Activated CD8-positive, alpha-beta memory T cell treated with anti-CD3 and anti-CD28 coated beads for 48 hours (primary cell): ENCODE results near the gene QPCTL.
"Not testable (repeated sequence)": the region's sequence is repeated elsewhere in the genome, so short reads cannot be mapped to it uniquely, and the experiment has no call there.

ENCODE experiments used
- DNase-seq, 3 experiments: peaks; one replicate each; pipeline ENCODE4 v3.0.0-alpha.2; 2020; ENCODE audit warnings: low read depth in 2 of 3, low spot score in 2 of 3

Gene QPCTL

DNA sequence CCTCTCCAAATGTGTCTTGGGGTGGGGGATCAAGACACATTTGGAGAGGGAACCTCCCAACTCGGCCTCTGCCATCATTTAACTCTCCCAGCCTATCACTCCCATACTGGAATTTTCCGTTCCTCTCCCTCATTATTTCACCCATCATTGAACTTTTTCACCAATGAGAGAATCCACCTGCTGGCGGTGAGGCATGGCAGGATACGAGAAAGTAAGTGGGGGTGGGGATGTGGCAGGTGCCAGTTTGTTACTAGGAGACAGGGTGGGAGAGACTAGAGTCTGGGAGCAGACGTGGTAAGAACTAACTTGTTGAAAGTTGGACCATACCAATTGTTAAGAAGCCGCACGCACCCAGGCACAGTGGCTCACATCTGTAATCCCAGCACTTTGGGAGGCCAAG is 17.5 kb upstream of the QPCTL start:
- no peak for DNase-seq

DNA sequence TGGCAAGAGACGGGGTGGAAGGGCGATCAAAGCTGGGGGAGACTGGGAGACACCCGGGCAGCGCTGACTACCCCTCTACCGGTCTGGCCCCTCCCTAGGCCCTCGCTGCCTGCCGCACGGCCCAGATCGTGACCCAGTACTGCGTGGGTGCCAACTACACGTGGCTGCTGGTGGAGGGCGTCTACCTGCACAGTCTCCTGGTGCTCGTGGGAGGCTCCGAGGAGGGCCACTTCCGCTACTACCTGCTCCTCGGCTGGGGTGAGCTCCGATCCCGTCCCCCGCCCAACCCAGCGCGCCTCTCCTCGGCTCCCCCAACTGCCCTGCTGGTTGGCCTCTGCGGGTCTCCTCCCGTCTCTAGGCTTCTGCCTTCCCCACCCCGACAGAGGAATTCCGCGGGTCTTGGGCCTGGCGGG is 15.6 kb upstream of the QPCTL start:
- peak; percentile 10 to 33 (median 27) for DNase-seq

DNA sequence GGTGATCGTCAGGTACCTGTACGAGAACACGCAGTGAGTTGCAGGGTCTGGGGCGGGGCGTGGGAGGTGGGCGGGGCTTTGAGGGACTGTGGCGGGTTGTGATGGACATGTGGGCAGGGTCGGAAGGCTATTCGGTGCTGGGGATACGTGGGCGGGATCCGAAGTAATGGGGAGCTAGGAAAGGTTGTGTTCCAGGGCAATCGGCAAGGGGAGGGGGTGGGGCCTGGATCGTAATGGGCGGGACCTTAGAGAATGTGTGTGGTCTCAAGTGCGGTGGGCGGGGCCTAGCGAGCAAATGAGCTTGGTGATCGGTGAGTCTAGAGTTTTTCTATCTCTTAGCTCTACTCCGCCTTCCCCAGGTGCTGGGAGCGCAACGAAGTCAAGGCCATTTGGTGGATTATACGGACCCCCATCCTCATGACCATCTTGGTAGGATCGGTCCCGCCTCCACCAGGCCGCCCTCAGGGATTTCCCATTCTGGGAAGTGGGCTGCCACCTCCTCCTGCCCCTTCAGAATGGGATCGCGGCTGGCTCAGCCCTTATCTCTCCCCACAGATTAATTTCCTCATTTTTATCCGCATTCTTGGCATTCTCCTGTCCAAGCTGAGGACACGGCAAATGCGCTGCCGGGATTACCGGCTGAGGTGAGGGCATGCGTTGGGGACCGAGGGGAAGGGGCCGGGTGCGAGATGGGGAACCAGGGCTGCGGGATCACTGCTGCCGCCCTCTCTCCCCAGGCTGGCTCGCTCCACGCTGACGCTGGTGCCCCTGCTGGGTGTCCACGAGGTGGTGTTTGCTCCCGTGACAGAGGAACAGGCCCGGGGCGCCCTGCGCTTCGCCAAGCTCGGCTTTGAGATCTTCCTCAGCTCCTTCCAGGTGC is 14.9 kb upstream of the QPCTL start:
- DNase-seq: peak; percentile 54 to 84 (median 65)

DNA sequence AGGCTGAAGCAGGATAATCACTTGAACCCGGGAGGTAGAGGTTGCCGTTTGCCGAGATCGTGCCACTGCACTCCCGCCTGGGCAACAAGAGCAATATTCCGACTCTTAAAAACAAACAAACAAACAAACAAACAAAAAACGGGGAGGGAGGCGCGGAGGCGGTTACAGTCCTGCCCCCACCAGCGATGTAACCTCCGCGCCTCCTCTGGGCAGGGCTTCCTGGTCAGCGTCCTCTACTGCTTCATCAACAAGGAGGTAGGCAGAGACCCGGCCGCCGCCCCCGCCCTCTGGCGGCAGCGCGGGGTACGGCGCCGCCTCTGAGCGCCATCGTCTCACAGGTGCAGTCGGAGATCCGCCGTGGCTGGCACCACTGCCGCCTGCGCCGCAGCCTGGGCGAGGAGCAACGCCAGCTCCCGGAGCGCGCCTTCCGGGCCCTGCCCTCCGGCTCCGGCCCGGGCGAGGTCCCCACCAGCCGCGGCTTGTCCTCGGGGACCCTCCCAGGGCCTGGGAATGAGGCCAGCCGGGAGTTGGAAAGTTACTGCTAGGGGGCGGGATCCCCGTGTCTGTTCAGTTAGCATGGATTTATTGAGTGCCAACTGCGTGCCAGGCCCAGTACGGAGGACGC is 11.0 kb upstream of the QPCTL start:
- DNase-seq: peak; percentile 70 to 79 (median 77)

DNA sequence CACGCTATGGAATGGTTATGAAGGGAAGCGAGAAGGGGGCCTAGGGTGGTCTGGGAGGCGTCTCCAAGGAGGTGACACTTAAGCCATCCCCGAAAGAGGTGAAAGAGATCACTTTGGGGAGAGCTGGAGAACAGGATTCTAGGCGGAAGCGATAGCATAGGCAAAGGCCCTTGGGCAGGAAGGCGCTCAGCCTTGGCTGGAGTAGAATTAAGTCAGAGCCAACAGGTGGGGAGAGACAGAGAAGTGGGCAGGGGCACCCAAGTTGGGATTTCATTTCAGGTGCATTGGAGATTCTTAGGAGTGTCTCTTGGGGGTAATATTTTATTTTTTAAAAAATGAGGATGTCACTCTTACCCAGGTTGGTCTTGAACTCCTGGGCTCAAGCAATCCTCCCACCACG is 10.3 kb upstream of the QPCTL start:
- no peak for DNase-seq

DNA sequence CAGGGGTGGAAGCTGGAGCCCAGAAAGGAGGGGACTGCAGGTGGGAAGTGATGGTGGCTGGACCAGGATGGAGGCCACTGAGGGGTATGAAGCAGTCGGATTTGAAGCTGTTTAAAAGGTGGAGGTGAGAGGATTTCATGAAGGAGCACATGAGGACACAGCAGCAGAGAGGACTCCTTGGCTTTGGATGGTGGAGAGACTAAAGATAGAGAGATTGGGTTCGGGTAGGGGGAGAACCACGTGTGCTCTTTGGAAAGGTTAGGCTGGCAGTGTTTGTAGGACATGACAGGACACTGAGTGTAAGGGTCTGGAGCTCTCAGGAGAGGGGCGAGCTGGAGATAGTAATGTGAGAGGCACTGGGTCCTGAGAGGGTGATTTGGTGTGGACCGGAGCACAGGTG is 9.6 kb upstream of the QPCTL start:
- no peak for DNase-seq

DNA sequence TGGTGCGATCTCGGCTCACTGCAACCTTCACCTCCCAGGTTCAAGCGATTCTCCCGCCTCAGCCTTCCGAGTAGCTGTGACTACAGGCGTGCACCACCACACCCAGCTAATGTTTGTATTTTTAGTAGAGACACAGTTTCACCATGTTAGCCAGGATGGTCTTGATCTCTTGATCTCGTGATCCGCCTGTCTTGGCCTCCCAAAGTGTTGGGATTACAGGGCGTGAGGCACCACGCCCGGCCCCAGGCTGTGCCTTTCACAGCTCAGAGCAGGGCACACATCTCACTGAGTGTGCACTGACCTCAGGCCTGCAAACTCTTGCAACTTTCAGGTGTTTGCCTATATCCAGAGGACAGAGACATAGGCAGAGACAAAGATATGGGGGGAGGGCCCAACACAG is 7.4 kb upstream of the QPCTL start:
- DNase-seq: not testable (repeated sequence)

DNA sequence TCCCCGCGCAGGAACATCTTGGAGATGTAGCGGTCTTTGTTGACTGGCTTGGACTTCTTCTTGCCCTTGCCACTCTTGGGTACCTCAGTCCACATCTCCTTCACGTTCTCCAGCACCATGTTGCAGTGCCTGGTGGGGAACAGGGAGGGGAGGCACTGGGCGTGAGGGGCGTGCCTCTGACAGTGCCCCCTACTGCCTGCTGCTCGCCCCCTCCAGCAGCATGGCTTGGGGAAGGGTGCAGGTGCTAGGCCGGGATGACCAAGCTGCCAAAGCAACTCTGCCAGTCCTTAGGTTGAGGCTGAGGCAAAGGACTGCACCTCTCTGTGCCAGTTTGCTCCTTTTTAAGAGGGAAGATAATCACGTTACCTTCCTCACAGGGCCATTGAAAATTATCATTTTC is 4.9 kb upstream of the QPCTL start:
- no peak for DNase-seq

DNA sequence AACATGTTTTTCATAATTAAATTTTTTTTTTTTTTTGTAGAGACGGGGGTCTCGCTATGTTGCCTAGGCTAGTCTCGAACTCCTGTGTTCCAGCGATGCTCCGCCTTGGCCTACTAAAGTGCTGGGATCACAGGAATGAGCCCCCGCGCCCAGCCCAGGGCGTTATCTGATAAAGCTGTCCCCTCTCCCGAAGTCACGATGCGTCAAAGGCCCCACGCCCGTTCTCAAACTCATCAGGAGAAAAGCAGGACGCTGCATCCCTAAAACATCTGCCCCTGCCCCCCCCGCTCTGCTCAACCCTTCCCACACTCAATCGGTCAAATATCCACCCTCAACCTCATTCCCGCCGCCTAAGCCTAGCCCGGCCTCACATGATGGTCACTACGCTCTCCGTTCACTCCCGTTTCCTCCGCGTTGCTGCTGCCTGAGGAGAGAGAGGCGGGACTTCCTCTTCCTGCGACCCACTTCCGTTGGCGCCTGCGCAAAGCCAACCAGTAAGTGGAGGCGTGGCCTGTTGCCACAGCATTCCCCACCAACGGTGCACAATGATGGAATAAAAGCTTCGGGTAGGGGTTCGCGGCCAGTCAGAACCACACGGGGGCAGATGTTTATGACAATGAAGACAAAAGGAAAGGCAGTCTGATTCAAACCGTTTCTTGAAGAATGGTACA is 815 bp upstream of the QPCTL start, which contains the start of gene SNRPD2:
Gene SNRPD2 (minus strand): TSS at position 438 of the 671 bp plus-strand sequence. CDS start 65 bp downstream, at position 373.
- peak in 2 of 3 experiments; percentile 85 to 88 for DNase-seq

DNA sequence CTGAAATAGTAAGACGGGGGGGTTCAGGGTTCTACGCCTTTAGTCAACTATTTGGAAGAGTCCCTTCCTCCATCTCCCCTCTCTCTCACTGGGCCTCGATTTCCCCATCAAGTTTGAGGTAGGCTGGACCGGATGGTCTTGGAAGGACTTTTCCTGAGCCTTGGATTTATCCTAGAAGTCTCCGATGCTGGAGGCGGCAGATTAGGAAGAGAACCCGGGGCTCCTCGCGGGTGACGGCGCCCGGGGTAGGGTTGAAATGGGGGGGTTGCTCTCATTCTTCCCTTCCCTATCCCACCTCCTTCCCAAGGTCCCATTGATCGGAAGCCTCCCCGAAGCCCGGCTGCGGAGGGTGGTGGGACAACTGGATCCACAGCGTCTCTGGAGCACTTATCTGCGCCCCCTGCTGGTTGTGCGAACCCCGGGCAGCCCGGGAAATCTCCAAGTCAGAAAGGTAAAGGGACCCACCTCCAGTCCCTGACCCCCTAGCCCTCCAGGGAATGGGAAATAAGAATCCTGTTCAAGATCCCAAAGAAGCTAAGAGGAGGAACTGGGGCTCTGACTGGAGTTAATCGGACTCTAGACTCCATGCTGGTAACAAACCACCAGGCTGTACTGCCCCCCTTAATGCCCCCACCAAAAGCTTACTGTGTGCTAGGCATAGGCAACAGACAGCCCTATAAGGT is 781 bp downstream of the QPCTL start:
- peak; percentile 48 to 78 (median 73) for DNase-seq

DNA sequence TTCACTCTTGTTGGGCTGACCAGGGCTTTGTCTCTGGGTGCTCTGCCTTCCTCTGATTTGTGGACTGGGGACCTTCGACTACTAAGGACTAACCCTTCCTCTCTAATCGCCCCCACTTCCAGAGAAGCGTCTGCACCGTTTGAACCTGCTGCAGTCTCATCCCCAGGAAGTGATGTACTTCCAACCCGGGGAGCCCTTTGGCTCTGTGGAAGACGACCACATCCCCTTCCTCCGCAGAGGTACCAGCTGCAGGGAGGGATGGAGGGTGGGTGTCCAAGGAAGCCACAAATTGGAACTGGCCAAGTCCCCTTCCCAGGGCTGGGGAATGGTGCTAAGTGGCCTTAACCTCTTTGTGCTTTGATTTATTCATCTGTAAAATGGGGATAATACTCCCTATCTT is 9.2 kb downstream of the QPCTL start:
- DNase-seq: no peak

DNA sequence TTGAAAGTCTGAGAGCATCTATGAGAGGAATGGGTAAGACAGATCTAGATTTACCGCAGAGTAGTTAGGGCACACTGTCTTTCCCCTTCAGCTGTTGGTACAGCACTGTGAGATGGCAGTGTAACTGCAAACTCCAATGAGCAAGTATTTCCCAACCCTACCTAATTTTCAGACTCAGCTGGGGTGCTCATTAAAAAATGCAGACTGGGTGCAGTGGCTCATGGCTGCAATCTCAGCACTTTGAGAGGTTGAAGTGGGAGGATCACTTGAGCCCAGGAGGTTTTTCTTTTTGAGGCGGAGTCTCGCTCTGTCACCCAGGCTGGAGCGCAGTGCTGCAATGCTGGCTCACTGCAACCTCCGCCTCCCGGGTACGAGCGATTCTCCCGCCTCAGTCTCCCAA is 12.6 kb downstream of the QPCTL start:
- no peak for DNase-seq

DNA sequence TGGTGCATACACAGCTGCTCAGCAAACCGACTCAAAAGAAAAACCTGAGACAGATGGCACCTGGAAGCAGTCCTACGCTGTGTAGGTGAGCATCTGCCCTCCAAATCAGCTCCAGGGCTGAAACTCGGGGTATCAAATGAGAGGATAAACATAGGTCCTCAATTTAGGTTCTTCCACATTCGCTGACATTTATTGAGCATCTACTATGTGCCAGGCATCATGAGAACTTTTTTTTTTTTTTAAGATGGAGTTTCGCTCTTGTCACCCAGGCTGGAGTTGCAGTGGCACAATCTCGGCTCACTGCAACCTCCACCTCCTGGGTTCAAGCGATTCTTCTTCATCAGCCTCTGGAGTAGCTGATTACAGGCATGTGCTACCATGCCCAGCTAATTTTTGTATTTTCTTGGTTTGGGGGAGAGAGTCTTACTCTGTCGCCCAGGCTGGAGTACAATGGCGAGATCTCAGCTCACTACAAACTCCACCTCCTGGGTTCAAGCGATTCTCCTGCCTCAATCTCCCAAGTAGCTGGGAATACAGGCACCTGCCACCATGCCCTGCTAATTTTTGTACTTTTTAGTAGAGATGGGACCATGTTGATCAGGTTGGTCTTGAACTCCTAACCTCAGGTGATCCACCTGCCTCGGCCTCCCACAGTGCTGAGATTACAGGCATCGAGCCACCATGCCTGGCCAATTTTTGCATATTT is 13.4 kb downstream of the QPCTL start:
- no peak for DNase-seq

DNA sequence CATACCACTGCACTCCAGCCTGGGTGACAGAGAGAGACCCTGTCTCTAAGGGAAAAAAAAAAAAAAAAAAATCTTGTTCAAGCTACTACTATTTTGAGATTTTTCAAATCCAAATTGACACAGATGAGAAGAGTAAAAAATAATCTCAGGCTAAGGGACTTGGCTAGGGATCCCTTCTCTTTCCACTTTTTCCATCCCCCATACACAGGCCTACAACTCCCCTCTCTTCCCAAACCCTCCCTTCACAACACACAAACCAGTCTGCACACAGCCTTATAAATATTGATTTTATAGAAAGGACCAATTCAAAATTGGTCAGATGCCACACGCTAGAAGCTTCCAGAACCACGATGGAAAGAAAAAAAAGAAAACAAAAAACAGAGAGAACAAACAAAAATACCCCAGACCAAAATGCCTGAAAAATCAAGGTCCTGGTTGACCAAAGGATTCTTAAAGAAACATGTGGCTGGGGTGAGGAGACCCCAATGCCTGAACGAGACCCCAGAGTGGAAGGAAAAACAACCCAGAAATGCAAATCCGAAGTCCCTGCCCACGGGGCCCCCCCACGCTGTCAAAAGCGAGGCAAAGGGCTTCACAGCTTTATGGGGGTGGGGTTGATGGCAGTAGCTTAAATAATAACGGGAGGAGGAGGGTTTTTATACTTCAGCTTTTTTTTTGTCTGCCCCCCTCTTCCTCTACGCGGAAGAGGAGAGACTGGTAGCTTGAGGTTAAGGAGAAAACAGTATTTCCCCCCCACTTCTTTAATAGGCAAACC is 18.1 kb downstream of the QPCTL start:
- no peak for DNase-seq

DNA sequence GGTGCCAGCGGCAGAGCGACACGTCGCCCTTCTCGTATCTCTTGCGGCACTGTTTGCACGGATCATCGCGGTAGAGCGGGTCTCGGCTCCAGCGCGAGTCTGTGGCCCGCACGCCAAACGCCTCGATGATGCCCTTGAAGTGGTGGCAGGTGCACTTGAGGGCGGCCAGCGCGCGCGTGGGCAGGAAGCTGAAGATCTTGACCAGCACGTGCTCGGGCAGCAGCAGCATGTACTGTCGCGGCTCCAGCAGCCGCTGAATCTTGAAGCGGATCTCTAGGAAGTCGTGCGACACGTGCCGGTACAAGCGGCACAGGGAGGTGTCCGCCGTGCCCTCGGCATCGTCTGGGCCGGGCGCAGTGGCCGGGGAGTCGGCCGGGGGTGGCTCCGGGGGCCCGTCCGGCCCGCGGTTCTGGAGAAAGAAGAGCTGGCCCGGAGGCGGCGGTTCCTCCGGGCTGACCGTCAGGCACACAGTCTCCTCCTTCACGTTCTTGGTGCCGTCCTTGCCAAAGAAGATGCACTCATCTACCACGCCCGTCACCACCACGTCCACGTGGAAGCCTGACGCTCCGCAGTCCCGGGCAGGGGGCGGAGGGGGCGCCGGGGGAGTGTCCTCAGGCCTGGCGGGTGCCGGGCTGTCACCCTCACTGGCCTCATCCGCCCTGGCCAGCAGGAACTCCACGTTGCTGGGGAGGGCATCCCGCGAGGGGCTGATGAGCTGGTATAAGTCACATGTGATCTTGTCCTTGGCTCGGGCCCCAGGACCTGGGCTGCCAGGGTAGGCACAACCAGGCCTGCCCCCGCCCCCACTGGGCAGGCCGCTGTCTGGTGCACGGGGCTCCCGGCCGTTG is 19.6 kb downstream of the QPCTL start:
- no peak for DNase-seq

DNA sequence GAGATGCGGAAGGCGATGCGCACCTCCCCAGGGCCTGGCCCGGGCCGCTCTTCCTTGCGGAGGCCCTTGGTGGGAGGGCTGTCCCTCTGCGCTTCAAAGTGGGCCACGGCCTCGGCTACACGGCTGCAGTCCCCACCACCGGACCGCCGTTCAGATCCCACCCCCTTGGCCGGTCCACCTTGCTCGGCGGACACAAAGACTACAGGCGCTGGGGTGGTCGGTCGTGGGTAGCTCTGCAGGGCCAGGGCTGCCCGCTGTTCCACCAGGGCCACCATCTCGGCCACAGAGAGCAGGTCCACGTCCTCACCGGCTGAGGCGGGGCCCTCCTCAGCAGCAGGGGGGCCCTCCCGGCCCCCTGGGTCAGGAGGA is 20.2 kb downstream of the QPCTL start:
- no peak for DNase-seq

DNA sequence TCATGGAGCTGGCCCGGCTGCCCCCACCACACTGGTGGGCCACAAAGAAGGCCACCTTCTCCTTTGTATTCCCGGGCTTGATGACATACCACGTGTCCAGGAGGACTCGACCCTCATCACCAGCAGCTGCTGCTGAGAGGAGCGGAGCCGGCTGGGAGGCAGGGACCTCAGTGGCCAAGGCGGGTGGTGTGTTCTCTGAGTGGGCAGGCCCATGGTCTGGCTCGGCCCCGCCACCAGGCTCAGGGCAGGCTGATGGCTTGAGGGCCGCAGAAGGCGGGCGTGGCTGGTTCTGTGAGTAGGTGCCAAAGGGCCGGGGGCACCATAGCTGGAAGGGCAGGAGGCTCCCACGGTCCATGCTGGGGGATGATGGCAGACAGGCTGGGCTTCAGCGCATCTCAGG is 20.7 kb downstream of the QPCTL start:
- no peak for DNase-seq

DNA sequence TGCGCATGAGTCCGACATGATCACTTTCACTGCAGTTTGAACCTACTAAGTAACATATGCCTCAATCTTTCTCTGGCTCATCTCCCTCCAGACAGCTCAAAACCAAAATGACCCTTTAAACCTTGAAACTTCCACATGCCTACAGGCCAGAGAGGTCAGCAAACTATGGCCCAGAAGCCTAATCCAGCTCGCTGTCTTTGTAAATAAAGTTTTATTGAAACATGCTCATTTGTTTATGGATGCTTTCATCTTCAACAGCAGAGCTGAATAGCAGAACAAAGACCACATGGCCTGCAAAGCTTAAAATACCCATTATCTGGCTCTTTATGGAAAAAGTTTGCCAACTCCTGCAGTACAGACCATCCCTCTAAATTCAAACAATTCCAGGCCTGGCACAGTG is 22.7 kb downstream of the QPCTL start:
- DNase-seq: no peak
